Type B pancreatic cell (in vitro differentiated cells): ENCODE data around the gene TBC1D13. TPM values are rescaled to one million over a fixed set of nuclear protein-coding genes. Genes with fewer than 3 reads are reported as not detected.

Experiments
- DNase-seq: peaks from one replicate; pipeline ENCODE4 v3.0.0; 2021; ENCODE audit warnings: mixed read lengths; ENCODE audit not compliant: unreplicated experiment; ENCODE audit errors: extremely low spot score
- H3K27ac Mint-ChIP-seq: 2 replicates; pipeline ENCODE4 v1.8.0; 2021; ENCODE audit warnings: mild to moderate bottlenecking, mixed read lengths
- H3K27me3 Mint-ChIP-seq: 2 replicates; pipeline ENCODE4 v1.8.0; 2021; ENCODE audit warnings: mixed read lengths
- H3K36me3 Mint-ChIP-seq: 2 replicates; pipeline ENCODE4 v1.8.0; 2021; ENCODE audit warnings: mixed read lengths
- H3K4me1 Mint-ChIP-seq: one replicate; pipeline ENCODE4 v1.8.0; 2021; ENCODE audit warnings: mixed read lengths; ENCODE audit not compliant: unreplicated experiment
- H3K4me3 Mint-ChIP-seq: 2 replicates; pipeline ENCODE4 v1.8.0; 2021; ENCODE audit warnings: mild to moderate bottlenecking, mixed read lengths
- H3K9me3 Mint-ChIP-seq: 2 replicates; pipeline ENCODE4 v1.8.0; 2021; ENCODE audit warnings: mixed read lengths
- total RNA-seq: library from RNA; stranded (reverse); gene quantifications from 2 replicates; pipeline ENCODE4 v1.2.1, GENCODE V29; 2021; ENCODE audit warnings: low replicate concordance
- TF ChIP-seq, protein P1 (sequence below): fragments of 200-600 bp; sonication (generic); conservative IDR thresholded peaks from 2 replicates; pipeline ENCODE4 v1.5.0; 2021; ENCODE audit warnings: antibody characterized with exemption, mild to moderate bottlenecking

TBC1D13 gene
- total RNA-seq, 1 donor from 2014 or later: 33.5 TPM

DNA sequence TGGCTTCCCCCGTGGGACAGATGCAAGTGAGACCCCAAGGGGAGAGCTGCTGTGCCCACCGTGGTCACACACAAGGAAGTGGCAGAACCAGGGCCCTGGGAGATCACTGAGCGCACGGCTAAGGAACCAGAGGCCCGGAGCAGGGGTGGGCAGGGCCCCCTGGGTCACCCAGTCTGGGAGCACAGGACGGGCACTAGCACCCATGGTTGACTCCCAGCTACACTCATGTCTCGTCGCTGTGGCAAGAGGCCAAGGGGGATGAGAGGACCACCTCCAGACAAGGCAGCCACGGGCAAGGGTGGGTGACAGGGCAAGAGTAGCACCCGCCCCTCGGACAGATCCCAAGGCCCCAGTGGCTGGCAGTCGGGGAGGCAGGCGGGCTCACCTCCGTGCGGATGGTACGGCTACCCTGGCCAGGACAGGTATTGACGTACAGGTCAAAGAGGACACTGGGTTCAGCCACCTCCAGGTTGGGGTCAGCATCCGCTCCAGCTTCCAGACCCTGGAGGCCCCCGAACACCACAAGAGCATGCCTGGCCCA is 36.4 kb downstream of the TBC1D13 start:
- no peak for DNase-seq
- H3K4me1 Mint-ChIP-seq: peaks cover 9% of the 10 kb centered on the region
- TF ChIP-seq, protein P1, sequence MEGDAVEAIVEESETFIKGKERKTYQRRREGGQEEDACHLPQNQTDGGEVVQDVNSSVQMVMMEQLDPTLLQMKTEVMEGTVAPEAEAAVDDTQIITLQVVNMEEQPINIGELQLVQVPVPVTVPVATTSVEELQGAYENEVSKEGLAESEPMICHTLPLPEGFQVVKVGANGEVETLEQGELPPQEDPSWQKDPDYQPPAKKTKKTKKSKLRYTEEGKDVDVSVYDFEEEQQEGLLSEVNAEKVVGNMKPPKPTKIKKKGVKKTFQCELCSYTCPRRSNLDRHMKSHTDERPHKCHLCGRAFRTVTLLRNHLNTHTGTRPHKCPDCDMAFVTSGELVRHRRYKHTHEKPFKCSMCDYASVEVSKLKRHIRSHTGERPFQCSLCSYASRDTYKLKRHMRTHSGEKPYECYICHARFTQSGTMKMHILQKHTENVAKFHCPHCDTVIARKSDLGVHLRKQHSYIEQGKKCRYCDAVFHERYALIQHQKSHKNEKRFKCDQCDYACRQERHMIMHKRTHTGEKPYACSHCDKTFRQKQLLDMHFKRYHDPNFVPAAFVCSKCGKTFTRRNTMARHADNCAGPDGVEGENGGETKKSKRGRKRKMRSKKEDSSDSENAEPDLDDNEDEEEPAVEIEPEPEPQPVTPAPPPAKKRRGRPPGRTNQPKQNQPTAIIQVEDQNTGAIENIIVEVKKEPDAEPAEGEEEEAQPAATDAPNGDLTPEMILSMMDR: no peak
- H3K4me3 Mint-ChIP-seq: no peak overlapping the region
- no peaks in the 10 kb centered on the region for H3K36me3 Mint-ChIP-seq
- no peak overlapping the region for H3K27ac Mint-ChIP-seq
- no peaks in the 10 kb centered on the region for H3K9me3 Mint-ChIP-seq
- no peaks in the 10 kb centered on the region for H3K27me3 Mint-ChIP-seq

DNA sequence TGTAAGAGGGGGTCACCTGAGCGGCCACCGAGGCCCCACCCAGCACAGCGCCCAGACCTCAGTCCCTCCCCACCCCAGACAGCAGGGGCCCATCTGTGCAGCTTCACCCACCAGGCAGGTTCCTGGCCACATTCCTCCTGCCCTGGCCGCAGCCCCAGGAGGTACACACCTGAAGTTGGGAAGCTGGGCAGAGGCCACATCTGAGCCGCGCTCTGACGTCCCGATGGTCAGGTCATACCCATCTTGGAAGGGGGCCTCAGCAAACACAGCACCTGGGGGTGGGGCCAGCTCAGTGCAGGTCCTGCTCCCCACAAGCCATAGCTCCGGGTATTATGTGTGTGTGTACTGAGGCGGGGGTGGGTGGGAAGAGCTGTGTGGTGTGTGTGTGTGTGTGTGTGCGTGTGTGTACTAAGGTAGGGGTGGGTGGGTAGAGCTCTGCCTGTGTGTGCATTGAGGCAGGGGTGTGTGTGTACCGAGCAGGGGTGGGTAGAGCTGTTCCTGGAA is 36.9 kb downstream of the TBC1D13 start:
- Mint-ChIP-seq H3K36me3 (no peaks in the 10 kb centered on the region), H3K27me3 (no peaks in the 10 kb centered on the region), H3K4me1 (peaks cover 15% of the 10 kb centered on the region), H3K4me3 (no peak overlapping the region), H3K27ac (no peak overlapping the region), H3K9me3 (no peaks in the 10 kb centered on the region)
- TF ChIP-seq, protein P1: no peak
- DNase-seq: no peak

DNA sequence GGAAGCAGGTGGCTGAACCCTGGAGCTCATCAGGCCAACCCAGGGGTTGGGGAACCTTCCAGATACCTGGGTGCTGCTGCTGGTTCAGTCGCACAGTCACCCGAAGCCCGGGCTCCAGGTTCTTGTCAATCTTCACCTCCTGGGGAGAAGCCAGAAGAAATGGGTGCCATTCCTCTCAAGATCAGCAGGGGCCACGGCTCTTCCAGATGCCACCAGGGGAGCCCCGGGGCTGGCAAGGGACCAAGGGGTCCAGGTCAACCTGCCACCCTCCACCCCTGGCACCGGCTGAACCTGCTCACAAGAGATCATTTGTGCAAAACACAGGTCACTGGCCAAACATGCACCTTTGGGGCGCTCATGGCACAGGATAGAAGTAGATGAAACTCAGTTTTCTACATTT is 37.9 kb downstream of the TBC1D13 start:
- no peak for DNase-seq
- TF ChIP-seq, protein P1: no peak
- no peak overlapping the region for H3K27ac Mint-ChIP-seq
- H3K4me3 Mint-ChIP-seq: no peak overlapping the region
- no peaks in the 10 kb centered on the region for H3K27me3 Mint-ChIP-seq
- H3K4me1 Mint-ChIP-seq: peaks cover 9% of the 10 kb centered on the region
- no peaks in the 10 kb centered on the region for H3K36me3 Mint-ChIP-seq
- no peaks in the 10 kb centered on the region for H3K9me3 Mint-ChIP-seq

DNA sequence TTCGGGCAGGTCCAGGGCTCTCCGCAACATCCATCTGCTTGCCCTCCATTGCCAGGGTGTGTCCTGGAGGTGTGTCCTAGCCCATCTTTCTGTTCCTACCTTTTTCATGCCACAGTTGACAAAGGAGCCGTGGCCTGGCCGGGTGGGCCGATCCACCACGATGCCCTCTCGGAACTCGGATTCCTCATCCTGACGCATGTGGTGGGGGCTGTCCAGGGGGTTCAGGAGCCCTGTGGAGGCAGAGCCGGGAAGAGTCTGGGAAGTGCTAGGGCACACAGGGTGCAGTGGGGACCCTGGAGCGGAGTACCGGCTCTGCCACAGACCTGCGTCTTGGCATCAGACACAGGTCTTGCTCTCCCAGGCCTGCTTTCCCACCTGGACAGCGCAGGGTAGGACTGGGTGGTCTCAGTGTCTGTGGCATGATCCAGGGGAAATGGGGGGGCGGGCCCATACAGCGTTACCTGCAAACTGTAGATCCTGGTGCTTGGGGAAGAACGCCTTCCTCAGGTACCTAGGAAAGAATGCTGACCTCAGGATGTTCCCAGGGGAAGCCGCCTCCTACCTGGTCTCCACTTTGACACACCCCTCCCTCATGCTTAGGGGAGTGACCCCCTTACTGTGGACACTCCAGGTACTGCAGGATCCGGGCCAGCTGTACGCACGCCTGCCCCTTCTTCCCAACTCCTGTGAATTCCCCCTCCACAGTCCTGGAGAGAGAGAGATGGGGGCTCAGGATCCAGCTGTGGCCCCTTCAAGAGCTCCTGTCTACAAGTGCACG is 39.1 kb downstream of the TBC1D13 start:
- Mint-ChIP-seq H3K27me3 (no peaks in the 10 kb centered on the region), H3K36me3 (no peaks in the 10 kb centered on the region), H3K4me1 (peaks cover 8% of the 10 kb centered on the region), H3K27ac (no peak overlapping the region), H3K4me3 (no peak overlapping the region), H3K9me3 (no peaks in the 10 kb centered on the region)
- TF ChIP-seq, protein P1: peak; percentile 45
- no peak for DNase-seq

DNA sequence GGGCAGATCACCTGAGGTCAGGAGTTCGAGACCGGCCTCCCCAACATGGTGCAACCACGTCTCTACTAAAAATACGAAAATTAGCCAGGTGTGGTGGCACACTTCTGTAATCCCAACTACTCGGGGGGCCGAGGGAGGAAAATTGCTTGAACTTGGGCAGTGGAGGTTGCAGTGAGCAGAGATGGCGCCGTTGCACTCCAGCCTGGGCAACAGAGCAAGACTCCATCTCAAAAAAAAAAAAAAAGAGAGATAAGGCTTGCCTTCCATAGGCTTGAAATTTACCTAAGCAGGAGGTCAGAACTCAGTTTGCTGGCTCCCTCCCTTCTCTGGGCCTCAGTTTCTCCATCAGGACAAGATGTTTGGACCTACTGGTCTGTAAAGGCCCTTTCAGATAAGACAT is 41.2 kb downstream of the TBC1D13 start:
- H3K36me3 Mint-ChIP-seq: no peaks in the 10 kb centered on the region
- no peaks in the 10 kb centered on the region for H3K27me3 Mint-ChIP-seq
- no peak overlapping the region for H3K27ac Mint-ChIP-seq
- DNase-seq: no peak
- peak overlapping the region; percentile 97 for H3K4me3 Mint-ChIP-seq
- TF ChIP-seq, protein P1: no peak
- H3K4me1 Mint-ChIP-seq: peaks cover 8% of the 10 kb centered on the region
- no peaks in the 10 kb centered on the region for H3K9me3 Mint-ChIP-seq
